NCI-H446 treated with DMSO at 0.1 percent for 48 hours (cell line): ENCODE data around the gene TMC4.
"Not testable (repeated sequence)": the region's sequence is repeated elsewhere in the genome, so short reads cannot be mapped to it uniquely, and the experiment has no call there.

ENCODE experiments used
- DNase-seq: peaks from one replicate; lab custom pipeline; 2025; lab: John Stamatoyannopoulos, UW

TMC4 gene

GRCh38 chr19:54172471-54173358 is at the start of gene TMC4:
Gene TMC4, minus strand, starts transcription at chr19:54173160. Its CDS starts 43 bp downstream, at chr19:54173117.
- no peak for DNase-seq

- not testable (repeated sequence) for DNase-seq
Measured at GRCh38 chr19:54221947-54222346, 49.0 kb upstream of the TMC4 start.

GRCh38 chr19:54219702-54220101 is 46.7 kb upstream of the TMC4 start:
- not testable (repeated sequence) for DNase-seq

GRCh38 chr19:54218960-54219661 is 46.2 kb upstream of the TMC4 start:
- DNase-seq, result no peak

- DNase-seq, result no peak
Measured at GRCh38 chr19:54218259-54218658, 45.3 kb upstream of the TMC4 start.

- DNase-seq, result not testable (repeated sequence)
Measured at GRCh38 chr19:54217517-54218247, 44.7 kb upstream of the TMC4 start.

GRCh38 chr19:54216869-54217268 is 43.9 kb upstream of the TMC4 start:
- no peak for DNase-seq

- DNase-seq, result not testable (repeated sequence)
Measured at GRCh38 chr19:54214734-54215133, 41.8 kb upstream of the TMC4 start.

DNA sequence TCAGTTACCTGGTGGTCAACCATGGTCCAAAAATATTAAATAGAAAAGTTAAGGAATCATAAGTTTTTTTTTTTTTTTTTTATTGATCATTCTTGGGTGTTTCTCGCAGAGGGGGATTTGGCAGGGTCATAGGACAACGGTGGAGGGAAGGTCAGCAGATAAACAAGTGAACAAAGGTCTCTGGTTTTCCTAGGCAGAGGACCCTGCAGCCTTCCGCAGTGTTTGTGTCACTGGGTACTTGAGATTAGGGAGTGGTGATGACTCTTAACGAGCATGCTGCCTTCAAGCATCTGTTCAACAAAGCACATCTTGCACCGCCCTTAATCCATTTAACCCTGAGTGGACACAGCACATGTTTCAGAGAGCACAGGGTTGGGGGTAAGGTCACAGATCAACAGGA is 41.3 kb upstream of the TMC4 start:
- not testable (repeated sequence) for DNase-seq

DNA sequence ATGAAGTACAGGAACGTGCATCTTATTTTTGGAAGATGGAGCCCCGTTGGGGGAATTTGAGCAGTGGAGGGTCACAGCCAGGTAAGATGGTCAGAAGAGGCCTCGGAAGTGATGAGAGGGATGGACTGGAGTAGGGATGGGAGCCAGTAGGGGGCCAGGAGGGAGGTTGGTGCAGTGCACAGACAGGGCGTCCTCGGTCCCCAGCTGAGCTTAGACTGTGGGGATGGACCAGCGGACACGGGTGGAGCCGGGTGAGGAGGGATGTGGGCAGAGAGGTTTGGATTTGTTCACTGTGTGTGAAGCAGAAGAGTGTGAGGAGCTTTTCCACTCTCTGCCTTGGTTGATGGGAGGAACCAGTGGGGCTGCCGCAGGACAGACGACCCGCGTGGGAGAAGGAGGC is 38.3 kb upstream of the TMC4 start:
- DNase-seq, result no peak

DNA sequence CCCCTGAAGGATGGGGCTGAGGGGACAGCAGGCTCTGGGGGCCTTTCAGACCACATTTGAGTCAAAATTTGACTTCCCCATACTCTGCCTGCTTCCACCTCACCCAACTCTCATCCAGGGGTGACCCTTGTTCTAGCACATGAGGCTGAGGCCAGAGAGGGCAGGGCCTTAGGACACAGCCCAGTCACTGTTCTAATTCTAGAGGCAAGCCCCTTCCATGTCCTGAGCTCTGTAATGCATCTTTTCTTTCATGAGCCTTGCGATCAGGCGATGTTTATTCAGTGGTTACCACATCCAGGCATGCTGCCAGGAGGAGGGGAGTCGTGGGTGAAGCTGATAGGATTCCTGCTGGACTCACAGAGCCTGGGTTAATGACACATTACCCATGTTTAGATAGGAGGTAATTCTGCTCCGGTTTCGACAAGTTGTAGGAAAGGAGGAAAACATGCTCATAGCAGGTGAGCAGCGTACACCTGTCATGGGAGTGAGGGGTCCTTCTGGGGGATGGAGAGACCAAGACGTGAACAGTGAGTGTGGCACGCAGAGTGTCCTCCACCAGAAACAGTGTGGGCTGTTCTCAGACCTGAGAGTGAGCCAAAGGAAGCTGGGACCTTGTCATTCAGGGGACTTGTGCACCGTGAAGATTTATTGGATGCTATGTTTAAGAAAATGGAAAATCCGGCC is 37.0 kb upstream of the TMC4 start:
- DNase-seq, result peak; percentile 28

DNA sequence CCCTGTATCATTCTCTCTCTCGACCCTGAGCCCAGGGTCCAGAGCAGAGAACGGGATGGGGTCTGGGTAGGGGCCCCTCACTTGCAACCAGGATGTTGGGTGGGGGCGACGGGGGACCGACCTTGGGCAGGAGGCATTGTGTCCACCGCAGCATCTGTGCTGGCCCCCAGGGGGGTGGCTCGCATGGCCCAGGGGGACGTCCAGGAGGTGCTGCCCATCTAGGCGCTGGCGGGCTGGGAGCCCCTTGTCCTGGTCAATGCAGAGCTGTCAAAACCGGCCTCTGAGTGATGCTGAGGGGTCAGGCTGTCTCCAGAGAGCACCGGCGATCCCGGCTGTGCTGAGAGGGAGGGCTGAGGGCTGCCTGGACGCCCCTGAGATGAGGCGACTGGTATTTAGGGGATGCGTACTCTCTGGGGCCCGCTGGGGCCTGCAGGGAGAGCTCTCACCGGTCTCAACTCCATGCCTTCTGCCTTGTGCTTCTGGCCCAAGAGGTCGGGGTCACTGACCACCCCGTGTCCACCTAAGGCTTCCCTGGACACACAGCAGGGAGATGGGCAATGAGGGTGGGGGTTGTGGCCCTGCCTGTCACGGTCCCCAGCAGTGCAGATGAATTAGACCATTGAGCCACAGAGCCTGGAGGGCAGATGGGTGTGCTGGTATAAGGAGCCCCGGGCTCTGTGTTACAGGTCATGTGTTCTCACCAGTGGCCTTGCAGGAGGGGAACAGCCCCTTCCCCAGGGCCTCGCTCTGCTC is 36.3 kb upstream of the TMC4 start:
- DNase-seq, result no peak

DNA sequence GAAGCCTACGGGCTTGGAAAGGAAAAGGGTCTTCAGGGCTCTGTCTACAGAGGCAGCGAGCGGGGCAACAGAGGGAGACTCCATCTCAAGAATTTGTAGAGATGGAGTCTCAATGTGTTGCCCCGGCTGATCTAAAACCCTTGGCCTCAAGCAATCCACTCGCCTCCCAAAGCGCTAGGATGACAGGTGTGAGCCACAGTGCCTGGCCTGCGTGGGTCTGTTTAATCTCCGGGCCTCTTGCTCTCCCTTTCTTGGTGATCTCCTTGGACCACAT is 35.8 kb upstream of the TMC4 start:
- DNase-seq, result no peak

DNA sequence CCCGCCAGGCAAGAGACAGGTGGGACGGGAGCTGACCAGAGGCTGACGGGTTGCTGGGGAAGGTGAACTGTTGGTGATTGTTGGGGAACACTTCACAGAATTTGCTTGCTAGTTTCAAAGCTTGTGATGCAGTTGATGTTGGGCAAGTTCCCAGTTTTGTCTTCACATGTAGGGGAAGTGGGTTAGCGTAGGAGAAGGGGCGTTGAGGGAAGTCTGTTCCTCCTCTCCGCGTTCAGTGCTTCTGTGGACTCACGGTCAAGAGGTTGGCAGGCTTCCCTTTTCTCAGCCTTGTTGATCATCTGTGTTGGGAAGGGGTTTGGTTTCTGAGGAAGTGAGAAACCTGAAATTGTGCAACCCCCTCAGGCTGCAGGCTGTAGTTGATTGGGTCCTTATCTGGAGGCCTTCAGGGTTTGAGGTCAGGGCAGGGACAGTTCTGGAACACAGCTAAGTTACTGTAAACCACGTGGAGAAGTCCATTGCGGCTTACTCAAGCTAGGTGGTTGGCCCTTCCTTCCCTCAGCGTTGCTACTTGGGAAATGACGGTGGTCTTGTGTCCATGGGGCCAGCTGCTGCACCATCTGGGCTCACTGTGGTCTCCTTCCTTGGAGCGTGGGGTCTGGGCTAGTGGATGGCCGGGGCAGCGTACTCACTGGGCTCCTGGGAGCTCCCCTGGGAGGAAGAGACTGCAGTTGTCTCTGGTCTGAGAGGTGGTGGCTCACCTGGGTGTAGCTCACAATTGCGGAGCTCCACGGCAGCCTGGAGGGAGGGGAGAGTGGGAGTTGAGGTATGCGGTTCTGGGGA is 35.2 kb upstream of the TMC4 start:
- no peak for DNase-seq

DNA sequence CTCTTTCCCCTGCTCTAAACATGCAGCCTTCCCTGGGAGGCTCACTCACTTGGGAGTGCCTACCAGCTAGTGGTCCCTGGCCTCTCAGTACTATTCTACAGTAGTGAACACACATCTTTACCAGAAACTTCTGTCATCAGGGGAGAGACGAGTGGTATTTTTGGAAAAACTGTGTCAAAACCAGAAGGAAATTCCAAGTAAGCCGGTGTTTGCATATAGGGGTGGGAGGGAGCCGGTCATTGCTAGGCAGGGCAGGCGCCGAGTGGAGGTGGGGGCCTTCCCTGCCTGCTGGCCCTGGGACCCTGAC is 34.7 kb upstream of the TMC4 start:
- no peak for DNase-seq

DNA sequence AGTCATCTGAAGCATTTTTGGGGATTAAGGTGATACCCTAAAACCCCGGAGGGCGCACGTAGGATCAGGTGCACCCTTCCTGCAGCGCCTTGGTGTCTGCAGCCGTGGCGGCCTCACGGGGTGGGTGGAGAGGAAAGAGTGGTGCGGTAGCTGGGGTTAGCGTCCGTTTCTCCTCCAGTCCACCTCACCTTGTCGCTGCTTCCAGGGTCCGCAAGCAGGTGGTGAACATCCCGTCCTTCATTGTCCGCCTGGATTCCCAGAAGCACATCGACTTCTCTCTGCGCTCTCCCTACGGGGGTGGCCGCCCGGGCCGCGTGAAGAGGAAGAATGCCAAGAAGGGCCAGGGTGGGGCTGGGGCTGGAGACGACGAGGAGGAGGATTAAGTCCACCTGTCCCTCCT is 34.2 kb upstream of the TMC4 start:
- not testable (repeated sequence) for DNase-seq

GRCh38 chr19:54206831-54207177 is 33.8 kb upstream of the TMC4 start:
- no peak for DNase-seq

GRCh38 chr19:54206030-54206830 is 33.3 kb upstream of the TMC4 start:
- DNase-seq, result no peak

DNA sequence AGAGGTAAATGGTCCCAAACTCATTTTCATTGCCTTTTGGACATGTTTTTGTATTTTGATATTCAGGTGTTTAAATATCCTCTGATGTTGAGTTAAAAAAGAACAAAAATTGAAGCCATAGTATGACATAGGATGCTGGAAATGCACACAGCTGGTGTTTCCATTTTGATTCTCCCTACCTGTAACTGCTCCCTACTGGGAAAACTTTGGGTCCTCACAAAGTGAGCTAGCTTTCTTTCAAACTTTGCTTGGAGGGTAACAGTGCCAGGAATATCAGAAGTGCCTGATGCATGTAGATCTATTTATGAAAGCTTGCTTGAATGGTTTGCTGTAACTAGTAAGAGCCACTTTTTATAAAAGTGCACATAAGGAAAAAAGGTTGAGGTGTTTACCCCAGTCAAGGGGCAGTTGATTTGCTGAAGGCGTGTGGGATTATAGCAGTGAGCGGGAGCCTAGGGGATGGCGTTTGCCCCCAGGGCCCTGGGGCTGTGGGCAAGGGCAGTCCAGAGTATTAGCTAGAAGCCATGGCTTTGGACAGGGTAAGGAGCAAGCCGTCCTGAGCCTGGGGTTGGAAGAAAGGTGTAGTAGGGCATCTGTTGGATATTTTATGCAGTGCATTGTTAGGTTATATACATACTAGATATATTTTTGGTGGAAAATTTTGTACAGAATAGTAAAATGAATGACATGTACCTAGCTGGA is 32.0 kb upstream of the TMC4 start:
- no peak for DNase-seq
